Neural crest cell (in vitro differentiated cells): ENCODE results near the gene BSPRY. TPM values are rescaled to one million over a fixed set of nuclear protein-coding genes. Genes with fewer than 3 reads are reported as not detected.

Experiments
- DNase-seq: peaks from one replicate; pipeline ENCODE4 v3.0.0; 2021; ENCODE audit warnings: low read depth, mixed read lengths, low spot score
- H3K27ac Mint-ChIP-seq: one replicate; pipeline ENCODE4 v1.8.0; 2021; ENCODE audit warnings: mild to moderate bottlenecking, mixed read lengths; ENCODE audit not compliant: unreplicated experiment
- H3K27me3 Mint-ChIP-seq: 2 replicates; pipeline ENCODE4 v1.8.0; 2021; ENCODE audit warnings: low read depth, mild to moderate bottlenecking, mixed read lengths
- H3K36me3 Mint-ChIP-seq: 2 replicates; pipeline ENCODE4 v1.8.0; 2021; ENCODE audit warnings: low read depth, mild to moderate bottlenecking, mixed read lengths
- H3K4me1 Mint-ChIP-seq: 2 replicates; pipeline ENCODE4 v1.8.0; 2021; ENCODE audit warnings: mixed read lengths
- H3K4me3 Mint-ChIP-seq: one replicate; pipeline ENCODE4 v1.8.0; 2021; ENCODE audit warnings: mild to moderate bottlenecking, mixed read lengths
- H3K9me3 Mint-ChIP-seq: 2 replicates; pipeline ENCODE4 v1.8.0; 2021; ENCODE audit warnings: mixed read lengths
- total RNA-seq: library from RNA; stranded (reverse); gene quantifications from 2 replicates; pipeline ENCODE4 v1.2.1, GENCODE V29; 2021
- TF ChIP-seq, protein P1 (sequence below): fragments of 200-600 bp; sonication (generic); conservative IDR thresholded peaks from 2 replicates; pipeline ENCODE4 v1.5.0; 2021; ENCODE audit warnings: antibody characterized with exemption, mild to moderate bottlenecking

BSPRY gene
- total RNA-seq, 1 donor from 2014 or later, result not detected

DNA sequence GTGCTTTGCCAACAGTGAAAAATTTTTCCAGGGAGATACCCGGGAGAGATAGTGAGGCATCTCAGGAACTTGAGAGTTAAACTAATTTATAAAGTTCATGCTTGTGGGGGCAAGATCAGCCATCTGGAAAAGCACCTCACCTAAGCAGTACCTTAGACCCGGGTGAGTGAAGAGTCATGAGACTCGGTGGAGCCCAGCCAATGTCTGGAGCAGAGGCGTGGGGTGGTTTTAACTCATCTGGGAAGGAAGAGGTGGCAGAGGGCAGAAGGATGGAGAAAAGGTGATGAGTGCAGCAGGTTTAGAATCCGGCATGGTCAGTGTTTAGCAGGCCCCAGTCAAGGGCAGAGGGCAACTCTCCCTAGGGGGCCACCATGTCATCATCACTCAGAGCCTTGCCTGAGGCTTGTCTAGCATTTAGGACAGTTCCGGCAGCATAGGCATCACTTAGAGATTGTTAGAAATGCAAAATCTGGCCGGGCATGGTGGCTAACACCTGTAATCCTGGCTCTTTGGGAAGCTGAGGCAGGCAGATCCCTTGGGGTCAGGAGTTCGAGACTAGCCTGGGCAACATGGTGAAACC, 41.9 kb upstream of the BSPRY start:
- peaks cover 6% of the 10 kb centered on the region for H3K4me1 Mint-ChIP-seq
- H3K4me3 Mint-ChIP-seq, result no peak overlapping the region

DNA sequence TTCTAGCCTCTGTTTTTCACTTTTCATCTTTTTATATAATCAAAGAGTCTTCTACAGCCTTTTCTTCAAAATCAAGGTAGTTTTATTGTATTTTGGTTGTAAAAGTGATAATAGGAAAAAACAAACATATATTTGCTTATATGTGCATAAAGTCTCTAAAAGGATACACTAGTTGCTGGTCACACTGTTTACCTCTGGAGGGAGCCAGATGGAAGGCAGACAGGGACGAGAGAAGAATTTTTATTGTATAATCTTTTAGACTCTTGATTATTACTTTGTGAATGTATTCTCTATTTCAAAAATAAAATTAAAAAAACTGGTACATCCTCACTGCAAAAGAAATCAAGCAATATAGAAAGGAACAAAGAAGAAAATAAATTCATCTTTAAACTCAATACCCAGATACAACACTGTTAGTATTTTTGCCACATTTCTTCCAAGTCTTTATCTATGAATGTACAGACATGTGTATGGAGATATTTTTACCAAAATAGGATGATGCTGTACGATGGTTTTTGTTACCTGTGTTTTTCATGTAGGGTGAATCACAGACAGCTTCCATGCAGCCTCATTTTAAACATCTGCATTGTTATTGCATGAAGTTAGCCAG, 40.0 kb upstream of the BSPRY start:
- TF ChIP-seq, protein P1, sequence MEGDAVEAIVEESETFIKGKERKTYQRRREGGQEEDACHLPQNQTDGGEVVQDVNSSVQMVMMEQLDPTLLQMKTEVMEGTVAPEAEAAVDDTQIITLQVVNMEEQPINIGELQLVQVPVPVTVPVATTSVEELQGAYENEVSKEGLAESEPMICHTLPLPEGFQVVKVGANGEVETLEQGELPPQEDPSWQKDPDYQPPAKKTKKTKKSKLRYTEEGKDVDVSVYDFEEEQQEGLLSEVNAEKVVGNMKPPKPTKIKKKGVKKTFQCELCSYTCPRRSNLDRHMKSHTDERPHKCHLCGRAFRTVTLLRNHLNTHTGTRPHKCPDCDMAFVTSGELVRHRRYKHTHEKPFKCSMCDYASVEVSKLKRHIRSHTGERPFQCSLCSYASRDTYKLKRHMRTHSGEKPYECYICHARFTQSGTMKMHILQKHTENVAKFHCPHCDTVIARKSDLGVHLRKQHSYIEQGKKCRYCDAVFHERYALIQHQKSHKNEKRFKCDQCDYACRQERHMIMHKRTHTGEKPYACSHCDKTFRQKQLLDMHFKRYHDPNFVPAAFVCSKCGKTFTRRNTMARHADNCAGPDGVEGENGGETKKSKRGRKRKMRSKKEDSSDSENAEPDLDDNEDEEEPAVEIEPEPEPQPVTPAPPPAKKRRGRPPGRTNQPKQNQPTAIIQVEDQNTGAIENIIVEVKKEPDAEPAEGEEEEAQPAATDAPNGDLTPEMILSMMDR, result peak; percentile 81
- Mint-ChIP-seq H3K27me3 (no peaks in the 10 kb centered on the region), H3K4me3 (no peak overlapping the region), H3K36me3 (no peaks in the 10 kb centered on the region), H3K4me1 (no peaks in the 10 kb centered on the region), H3K27ac (no peak overlapping the region), H3K9me3 (no peaks in the 10 kb centered on the region)
- DNase-seq, result no peak

More for the DNA sequence above, 41.9 kb upstream of the BSPRY start:
- no peak for DNase-seq
- TF ChIP-seq, protein P1, result no peak
- no peaks in the 10 kb centered on the region for H3K36me3 Mint-ChIP-seq
- no peaks in the 10 kb centered on the region for H3K9me3 Mint-ChIP-seq
- H3K27ac Mint-ChIP-seq, result no peak overlapping the region
- peaks cover 5% of the 10 kb centered on the region for H3K27me3 Mint-ChIP-seq

DNA sequence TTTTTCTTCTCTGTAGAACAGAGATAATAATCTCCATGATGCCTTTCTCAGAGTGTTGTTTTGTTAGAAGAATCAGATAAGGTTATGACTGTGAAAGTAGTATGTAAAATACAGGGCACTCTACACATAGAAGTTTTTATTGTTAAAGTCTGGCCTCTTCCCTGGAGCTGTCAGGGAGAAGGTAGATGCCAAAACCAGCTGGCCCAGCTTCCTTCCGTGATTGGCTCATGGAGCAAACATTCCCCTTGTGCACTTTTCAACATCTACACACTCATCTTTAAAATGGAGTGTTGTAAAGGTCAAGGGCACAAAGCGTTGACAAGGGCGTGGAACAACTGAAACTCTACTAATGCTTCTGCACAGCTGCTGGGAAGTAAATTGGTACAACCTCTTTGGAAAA, 38.8 kb upstream of the BSPRY start:
- Mint-ChIP-seq H3K9me3 (no peaks in the 10 kb centered on the region), H3K4me1 (no peaks in the 10 kb centered on the region), H3K27ac (no peak overlapping the region), H3K36me3 (no peaks in the 10 kb centered on the region), H3K27me3 (no peaks in the 10 kb centered on the region), H3K4me3 (no peak overlapping the region)
- no peak for DNase-seq
- TF ChIP-seq, protein P1, result no peak

DNA sequence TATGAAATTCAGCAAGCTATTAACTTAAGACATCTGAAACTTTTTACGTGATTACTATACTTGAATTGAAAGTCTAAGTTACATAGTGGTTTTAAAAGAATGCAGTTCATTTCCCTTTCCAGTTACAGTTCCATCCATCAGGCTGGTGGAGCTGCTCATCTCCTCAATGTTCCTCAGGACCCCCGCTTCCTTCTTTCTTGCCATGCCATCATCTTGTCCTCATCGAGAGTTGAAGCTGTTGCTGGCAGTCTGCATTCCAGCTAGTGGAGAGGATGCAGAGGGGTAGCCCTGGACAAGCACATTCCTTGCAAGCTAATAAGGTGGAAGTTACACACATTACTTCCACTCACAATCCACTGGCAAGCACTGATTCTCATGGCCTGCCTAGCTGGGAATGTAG, 37.4 kb upstream of the BSPRY start:
- Mint-ChIP-seq H3K9me3 (no peaks in the 10 kb centered on the region), H3K27ac (peak overlapping the region; percentile 43), H3K4me1 (peaks cover 12% of the 10 kb centered on the region), H3K4me3 (no peak overlapping the region), H3K36me3 (no peaks in the 10 kb centered on the region), H3K27me3 (no peaks in the 10 kb centered on the region)
- no peak for DNase-seq
- TF ChIP-seq, protein P1, result no peak

DNA sequence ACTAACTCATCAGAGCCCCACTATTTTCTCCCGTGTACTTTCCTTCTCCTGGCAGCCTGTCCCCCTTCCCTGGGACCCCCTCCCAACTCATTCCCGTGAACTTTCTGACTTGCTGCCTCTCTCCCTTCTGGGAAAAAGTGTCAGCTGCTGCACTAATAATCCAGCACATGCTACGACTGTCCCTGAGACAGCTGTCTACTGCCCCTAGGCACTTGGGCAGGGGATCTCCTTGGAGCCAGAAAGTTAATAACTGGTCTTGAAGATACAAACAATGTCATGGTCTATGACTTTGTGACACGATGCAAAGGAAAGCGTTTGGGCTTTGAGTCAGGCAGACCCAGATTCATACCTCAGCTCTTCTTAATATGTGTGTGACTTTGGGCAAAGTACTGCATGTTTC, 36.1 kb upstream of the BSPRY start:
- H3K36me3 Mint-ChIP-seq, result no peaks in the 10 kb centered on the region
- no peaks in the 10 kb centered on the region for H3K9me3 Mint-ChIP-seq
- H3K27ac Mint-ChIP-seq, result peak overlapping the region; percentile 28
- H3K4me3 Mint-ChIP-seq, result no peak overlapping the region
- no peaks in the 10 kb centered on the region for H3K27me3 Mint-ChIP-seq
- DNase-seq, result no peak
- TF ChIP-seq, protein P1, result no peak
- H3K4me1 Mint-ChIP-seq, result peaks cover 12% of the 10 kb centered on the region
